Measurements from ENCODE around the gene PLD4. TPM values are rescaled to one million over a fixed set of nuclear protein-coding genes. Genes with fewer than 3 reads are reported as not detected.
A peak's percentile ranks its signal among the peaks of the same experiment; 100 is the strongest.

Gene PLD4
- polyA plus RNA-seq (2013, experiment 1 of 2): 0.01 TPM
- polyA plus RNA-seq (2013, experiment 2 of 2): not detected

DNA sequence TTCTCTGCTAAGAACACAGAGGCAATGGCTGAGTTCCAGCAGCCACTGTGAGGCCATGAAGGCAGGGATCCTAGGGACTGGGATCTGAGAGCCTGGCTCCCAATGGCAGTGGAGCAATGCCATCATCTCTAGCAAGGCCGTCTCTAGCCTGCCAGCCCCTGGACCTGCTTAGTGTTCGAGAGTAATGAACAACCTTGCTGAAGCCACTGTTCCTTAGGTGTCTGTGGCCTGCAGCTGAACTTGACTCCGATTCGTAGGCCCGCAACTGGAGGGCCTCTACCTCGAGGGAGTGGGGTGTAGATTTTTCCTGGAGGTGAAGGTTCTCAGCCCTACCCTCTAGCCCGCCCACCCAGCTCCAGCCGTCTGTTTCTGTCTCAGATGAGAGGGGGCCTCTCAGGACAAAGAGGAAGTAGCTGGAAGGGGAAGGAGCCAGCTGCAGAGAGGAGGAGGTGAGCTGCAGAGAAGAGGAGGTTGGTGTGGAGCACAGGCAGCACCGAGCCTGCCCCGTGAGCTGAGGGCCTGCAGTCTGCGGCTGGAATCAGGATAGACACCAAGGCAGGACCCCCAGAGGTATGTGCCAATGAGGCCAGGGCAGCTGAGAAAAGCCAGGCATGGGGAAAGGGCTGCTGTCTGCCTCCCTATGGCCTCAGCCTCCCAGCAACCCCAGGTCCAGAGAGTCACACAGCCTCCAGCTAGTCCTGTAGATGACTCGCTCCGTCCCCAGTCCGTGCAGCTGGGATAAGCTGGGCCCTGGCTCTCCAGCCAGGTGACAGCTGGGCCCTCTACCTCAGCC, at the start of gene PLD4:
Gene PLD4 (plus strand): TSS at position 459 of the 793 bp plus-strand sequence. CDS start 2,262 bp downstream, outside the sequence.
- peaks cover 25% of the 10 kb centered on the region for H3K4me1 ChIP-seq (ENCODE audit: control insufficient read depth, insufficient read depth, low read depth, low read length)
- no peak within 1 kb of the TSS for H2BK12ac ChIP-seq (ENCODE audit: low read length in 2 of 2)
- H2AFZ ChIP-seq (ENCODE audit: low read depth, low read length): no peak within 1 kb of the TSS
- H2AK5ac ChIP-seq (ENCODE audit: low read length, severe bottlenecking): peak within 1 kb of the TSS; percentile 46
- H4K91ac ChIP-seq (ENCODE audit: low read length): peak within 1 kb of the TSS; percentile 28
- H2BK5ac ChIP-seq (ENCODE audit: low read depth, low read length, poor library complexity, severe bottlenecking): no peak within 1 kb of the TSS
- no peaks in the 10 kb centered on the region for H3K36me3 ChIP-seq (ENCODE audit: control insufficient read depth in 1 of 2, insufficient read depth in 2 of 2, low read depth in 1 of 2, low read length in 2 of 2)
- peaks cover 0 to 14% of the 10 kb centered on the region in 2 experiments for H3K27me3 ChIP-seq (ENCODE audit: control insufficient read depth in 1 of 2, insufficient read depth in 1 of 2, low read length in 2 of 2)
- no peak within 1 kb of the TSS for H3K18ac ChIP-seq (ENCODE audit: low read depth in 1 of 2, low read length in 2 of 2)
- H3K4me2 ChIP-seq (ENCODE audit: low read length, poor library complexity, severe bottlenecking): no peak within 1 kb of the TSS
- no peak within 1 kb of the TSS for H3K4me3 ChIP-seq (ENCODE audit: insufficient read depth in 1 of 2, low read depth in 1 of 2, low read length in 2 of 2)
- no peak for DNase-seq
- no peak within 1 kb of the TSS for H4K8ac ChIP-seq (ENCODE audit: low read length)
- H3K9me3 ChIP-seq (ENCODE audit: control insufficient read depth, low read length): peaks cover 6% of the 10 kb centered on the region
- H3K14ac ChIP-seq (ENCODE audit: low read length in 2 of 2): no peak within 1 kb of the TSS
- H3K27ac ChIP-seq (ENCODE audit: low read length, poor library complexity, severe bottlenecking): no peak within 1 kb of the TSS
- no peak within 1 kb of the TSS for H3K4ac ChIP-seq (ENCODE audit: low read depth in 1 of 2, low read length in 2 of 2)
- H3K23ac ChIP-seq (ENCODE audit: low read length in 2 of 2): no peak within 1 kb of the TSS
- no peak within 1 kb of the TSS for H2BK15ac ChIP-seq (ENCODE audit: low read depth, poor library complexity, severe bottlenecking)
- no peak within 1 kb of the TSS for H2BK120ac ChIP-seq (ENCODE audit: low read depth, low read length)
- no peaks in the 10 kb centered on the region for H3K79me1 ChIP-seq (replicated peaks; ENCODE audit: low read length, poor library complexity, severe bottlenecking)
- H3K9ac ChIP-seq (ENCODE audit: low read length): no peak within 1 kb of the TSS
- whole genome bisulfite sequencing: 85% methylated on average over 14 of the region's 14 CpGs

DNA sequence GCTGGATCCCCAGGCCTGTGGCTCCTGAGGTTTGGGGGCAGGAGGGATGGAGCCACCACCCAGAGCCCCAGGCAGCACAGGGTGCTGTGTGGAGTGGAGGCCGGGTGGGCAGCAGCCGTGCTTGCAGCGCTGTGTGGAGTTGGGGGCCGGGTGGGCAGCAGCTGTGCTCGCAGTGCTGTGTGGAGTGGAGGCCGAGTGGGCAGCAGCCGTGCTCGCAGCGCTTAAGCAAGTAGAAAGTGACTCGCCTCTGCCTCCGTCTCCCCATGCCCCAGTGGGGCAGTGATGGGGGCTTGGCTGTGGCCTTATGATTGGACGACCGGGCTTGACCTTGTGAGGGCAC, 49.3 kb upstream of the PLD4 start:
- Histone ChIP-seq H3K4me1 (ENCODE audit: control insufficient read depth, insufficient read depth, low read depth, low read length) (peaks cover 39% of the 10 kb centered on the region), H2BK12ac (ENCODE audit: low read length in 2 of 2) (no peak overlapping the region)
- 92% methylated on average over 13 of the region's 13 CpGs for WGBS

GRCh38 chr14:104875811-104876210, 48.9 kb upstream of the PLD4 start:
- no peak overlapping the region for H3K27ac ChIP-seq (ENCODE audit: low read length, poor library complexity, severe bottlenecking)
- no peak overlapping the region for H2AFZ ChIP-seq (ENCODE audit: low read depth, low read length)
- no peak for DNase-seq
- no peak overlapping the region for H4K8ac ChIP-seq (ENCODE audit: low read length)
- no peak overlapping the region for H3K4me2 ChIP-seq (ENCODE audit: low read length, poor library complexity, severe bottlenecking)
- no peak overlapping the region for H2BK12ac ChIP-seq (ENCODE audit: low read length in 2 of 2)
- H3K4me1 ChIP-seq (ENCODE audit: control insufficient read depth, insufficient read depth, low read depth, low read length): peaks cover 39% of the 10 kb centered on the region
- no peak overlapping the region for H3K4ac ChIP-seq (ENCODE audit: low read depth in 1 of 2, low read length in 2 of 2)
- no peak overlapping the region for H3K9ac ChIP-seq (ENCODE audit: low read length)
- no peak overlapping the region for H3K23ac ChIP-seq (ENCODE audit: low read length in 2 of 2)
- no peak overlapping the region for H3K14ac ChIP-seq (ENCODE audit: low read length in 2 of 2)
- no peak overlapping the region for H3K18ac ChIP-seq (ENCODE audit: low read depth in 1 of 2, low read length in 2 of 2)
- no peak overlapping the region for H2BK5ac ChIP-seq (ENCODE audit: low read depth, low read length, poor library complexity, severe bottlenecking)
- WGBS: 97% methylated on average over 8 of the region's 8 CpGs
- H2AK5ac ChIP-seq (ENCODE audit: low read length, severe bottlenecking): no peak overlapping the region
- H3K36me3 ChIP-seq (ENCODE audit: control insufficient read depth in 1 of 2, insufficient read depth in 2 of 2, low read depth in 1 of 2, low read length in 2 of 2): peaks cover 16 to 65% of the 10 kb centered on the region in 2 experiments
- peaks cover 62% of the 10 kb centered on the region for H3K79me1 ChIP-seq (replicated peaks; ENCODE audit: low read length, poor library complexity, severe bottlenecking)
- H2BK120ac ChIP-seq (ENCODE audit: low read depth, low read length): no peak overlapping the region
- no peak overlapping the region for H3K4me3 ChIP-seq (ENCODE audit: insufficient read depth in 1 of 2, low read depth in 1 of 2, low read length in 2 of 2)
- no peaks in the 10 kb centered on the region for H3K27me3 ChIP-seq (ENCODE audit: control insufficient read depth in 1 of 2, insufficient read depth in 1 of 2, low read length in 2 of 2)
- H4K91ac ChIP-seq (ENCODE audit: low read length): no peak overlapping the region
- no peaks in the 10 kb centered on the region for H3K9me3 ChIP-seq (ENCODE audit: control insufficient read depth, low read length)
- no peak overlapping the region for H2BK15ac ChIP-seq (ENCODE audit: low read depth, poor library complexity, severe bottlenecking)

More for the DNA sequence above, 49.3 kb upstream of the PLD4 start:
- Histone ChIP-seq H2AK5ac (ENCODE audit: low read length, severe bottlenecking) (no peak overlapping the region), H3K79me1 (replicated peaks; ENCODE audit: low read length, poor library complexity, severe bottlenecking) (peaks cover 62% of the 10 kb centered on the region), H2AFZ (ENCODE audit: low read depth, low read length) (no peak overlapping the region), H4K91ac (ENCODE audit: low read length) (peak overlapping the region; percentile 27), H3K18ac (ENCODE audit: low read depth in 1 of 2, low read length in 2 of 2) (no peak overlapping the region), H3K4me2 (ENCODE audit: low read length, poor library complexity, severe bottlenecking) (no peak overlapping the region), H2BK5ac (ENCODE audit: low read depth, low read length, poor library complexity, severe bottlenecking) (no peak overlapping the region), H3K27ac (ENCODE audit: low read length, poor library complexity, severe bottlenecking) (no peak overlapping the region), H3K9me3 (ENCODE audit: control insufficient read depth, low read length) (no peaks in the 10 kb centered on the region), H3K4me3 (ENCODE audit: insufficient read depth in 1 of 2, low read depth in 1 of 2, low read length in 2 of 2) (no peak overlapping the region), H4K8ac (ENCODE audit: low read length) (no peak overlapping the region), H3K9ac (ENCODE audit: low read length) (no peak overlapping the region), H2BK120ac (ENCODE audit: low read depth, low read length) (no peak overlapping the region), H3K27me3 (ENCODE audit: control insufficient read depth in 1 of 2, insufficient read depth in 1 of 2, low read length in 2 of 2) (no peaks in the 10 kb centered on the region), H3K14ac (ENCODE audit: low read length in 2 of 2) (no peak overlapping the region), H3K23ac (ENCODE audit: low read length in 2 of 2) (no peak overlapping the region), H2BK15ac (ENCODE audit: low read depth, poor library complexity, severe bottlenecking) (no peak overlapping the region), H3K36me3 (ENCODE audit: control insufficient read depth in 1 of 2, insufficient read depth in 2 of 2, low read depth in 1 of 2, low read length in 2 of 2) (peaks cover 12 to 64% of the 10 kb centered on the region in 2 experiments), H3K4ac (ENCODE audit: low read depth in 1 of 2, low read length in 2 of 2) (no peak overlapping the region)
- no peak for DNase-seq

GRCh38 chr14:104876251-104876699, 48.4 kb upstream of the PLD4 start:
- Histone ChIP-seq H3K27ac (ENCODE audit: low read length, poor library complexity, severe bottlenecking) (no peak overlapping the region), H3K4me1 (ENCODE audit: control insufficient read depth, insufficient read depth, low read depth, low read length) (peaks cover 39% of the 10 kb centered on the region), H2BK120ac (ENCODE audit: low read depth, low read length) (no peak overlapping the region), H3K27me3 (ENCODE audit: control insufficient read depth in 1 of 2, insufficient read depth in 1 of 2, low read length in 2 of 2) (no peaks in the 10 kb centered on the region), H4K91ac (ENCODE audit: low read length) (no peak overlapping the region), H2AFZ (ENCODE audit: low read depth, low read length) (no peak overlapping the region), H3K14ac (ENCODE audit: low read length in 2 of 2) (no peak overlapping the region), H2AK5ac (ENCODE audit: low read length, severe bottlenecking) (no peak overlapping the region), H2BK5ac (ENCODE audit: low read depth, low read length, poor library complexity, severe bottlenecking) (no peak overlapping the region), H4K8ac (ENCODE audit: low read length) (no peak overlapping the region), H3K4ac (ENCODE audit: low read depth in 1 of 2, low read length in 2 of 2) (no peak overlapping the region), H3K36me3 (ENCODE audit: control insufficient read depth in 1 of 2, insufficient read depth in 2 of 2, low read depth in 1 of 2, low read length in 2 of 2) (peaks cover 18 to 65% of the 10 kb centered on the region in 2 experiments), H3K9me3 (ENCODE audit: control insufficient read depth, low read length) (no peaks in the 10 kb centered on the region), H3K23ac (ENCODE audit: low read length in 2 of 2) (no peak overlapping the region), H3K79me1 (replicated peaks; ENCODE audit: low read length, poor library complexity, severe bottlenecking) (peaks cover 63% of the 10 kb centered on the region), H2BK12ac (ENCODE audit: low read length in 2 of 2) (no peak overlapping the region), H2BK15ac (ENCODE audit: low read depth, poor library complexity, severe bottlenecking) (no peak overlapping the region), H3K18ac (ENCODE audit: low read depth in 1 of 2, low read length in 2 of 2) (no peak overlapping the region), H3K9ac (ENCODE audit: low read length) (no peak overlapping the region), H3K4me3 (ENCODE audit: insufficient read depth in 1 of 2, low read depth in 1 of 2, low read length in 2 of 2) (no peak overlapping the region), H3K4me2 (ENCODE audit: low read length, poor library complexity, severe bottlenecking) (no peak overlapping the region)
- WGBS: 88% methylated on average over 7 of the region's 8 CpGs
- DNase-seq: peak; percentile 39
